ENCODE results near the gene ERC2. TPM values are rescaled to one million over a fixed set of nuclear protein-coding genes. Genes with fewer than 3 reads are reported as not detected.

Gene ERC2
- total and polyA plus RNA-seq, 2 of the 13 experiments (the other 11 are each of a cell fraction or from before 2014, with no cell fraction given) = 0.16 to 0.22 TPM

DNA sequence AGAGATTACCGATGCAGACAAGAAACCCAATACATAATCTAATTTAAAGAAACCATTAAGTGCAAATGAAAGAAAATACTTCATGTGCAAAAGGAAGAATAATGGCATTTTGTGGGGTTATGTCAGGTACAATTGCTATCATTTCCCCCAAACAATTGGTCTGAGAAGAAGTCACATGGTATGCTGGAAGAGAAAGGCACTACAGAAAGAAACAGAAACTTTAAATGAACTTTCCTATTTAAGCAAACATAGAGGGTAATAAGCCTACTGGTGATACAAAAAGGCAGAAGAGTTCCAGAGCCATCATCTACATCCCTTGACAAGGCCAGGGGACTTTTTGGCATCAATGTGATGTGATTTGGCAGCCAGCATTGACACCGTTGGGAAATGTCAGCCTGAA is 678.8 kb downstream of the ERC2 start (continued):
- TF ChIP-seq, protein P1, sequence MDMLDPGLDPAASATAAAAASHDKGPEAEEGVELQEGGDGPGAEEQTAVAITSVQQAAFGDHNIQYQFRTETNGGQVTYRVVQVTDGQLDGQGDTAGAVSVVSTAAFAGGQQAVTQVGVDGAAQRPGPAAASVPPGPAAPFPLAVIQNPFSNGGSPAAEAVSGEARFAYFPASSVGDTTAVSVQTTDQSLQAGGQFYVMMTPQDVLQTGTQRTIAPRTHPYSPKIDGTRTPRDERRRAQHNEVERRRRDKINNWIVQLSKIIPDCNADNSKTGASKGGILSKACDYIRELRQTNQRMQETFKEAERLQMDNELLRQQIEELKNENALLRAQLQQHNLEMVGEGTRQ (IDR thresholded peaks at IDR 0.05; ENCODE audit: low read depth, low read length) = no peak
- TF ChIP-seq, protein P1 (CRISPR knock-in tag; IDR thresholded peaks at IDR 0.05; ENCODE audit: borderline replicate concordance) = no peak
- TF ChIP-seq ZNF776 (CRISPR knock-in tag; IDR thresholded peaks at IDR 0.05) (no peak), ZNF501 (CRISPR knock-in tag; IDR thresholded peaks at IDR 0.05) (no peak), ZNF577 (CRISPR knock-in tag; IDR thresholded peaks at IDR 0.05; ENCODE audit: borderline replicate concordance, low read depth) (no peak)

DNA sequence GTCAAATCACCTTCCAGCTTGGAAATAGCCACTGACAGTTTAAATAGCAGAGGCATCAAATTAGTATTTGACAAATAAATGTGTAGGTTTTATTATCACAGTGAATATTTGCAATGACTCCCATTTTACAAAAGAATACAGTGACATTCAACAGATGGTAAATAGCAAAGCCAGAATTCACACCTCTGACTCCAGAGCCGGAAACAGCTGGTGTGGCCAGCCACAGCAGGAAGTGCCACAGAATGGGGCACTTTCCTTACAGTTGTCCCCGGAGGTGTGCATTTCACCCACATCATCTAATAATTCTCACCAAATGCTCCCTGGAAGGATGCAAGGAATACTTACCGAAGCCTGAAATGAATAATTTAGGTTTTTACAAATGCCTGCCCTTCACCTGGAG is 685.5 kb downstream of the ERC2 start:
- BruUV-seq (replicated peaks) = no TSS peak
- intact Hi-C loops (cut with micrococcal nuclease; ENCODE audit: unreplicated experiment) (no loop called here), in situ Hi-C loops (cut with HindIII; ENCODE audit: extremely low pct_ligation_motif_present, low pct_unique_long_range_greater_than_20kb) (no loop called here)
- Histone ChIP-seq H3K36me3 (replicated peaks in 1 of 2; ENCODE audit: control insufficient read depth in 1 of 2, insufficient read depth in 2 of 2, low read length in 2 of 2) (no peaks in the 10 kb centered on the region), H3K9ac (ENCODE audit: insufficient read depth, low read depth, low read length) (no peak overlapping the region), H3K27ac (ENCODE audit: extremely low read length, insufficient read depth, low read length) (no peak overlapping the region), H3K4me3 (replicated peaks in 1 of 3; ENCODE audit: insufficient read depth in 1 of 3, low read depth in 2 of 3, low read length in 3 of 3) (no peak overlapping the region), H3K27me3 (ENCODE audit: control insufficient read depth in 1 of 2, insufficient read depth in 2 of 2, low read length in 2 of 2) (no peaks in the 10 kb centered on the region; a peak in 1 of 5 replicates), H3K4me2 (ENCODE audit: low read depth, low read length) (no peak overlapping the region), H2AFZ (ENCODE audit: low read length) (no peak overlapping the region), H3K4me1 (ENCODE audit: insufficient read depth, low read length) (no peaks in the 10 kb centered on the region), H4K20me1 (ENCODE audit: insufficient read depth, low read length) (no peaks in the 10 kb centered on the region), H3K9me3 (ENCODE audit: low read length) (no peaks in the 10 kb centered on the region), H3K79me2 (ENCODE audit: insufficient read depth, low read length) (no peaks in the 10 kb centered on the region)
- ATAC-seq (no peak), FAIRE-seq (no peak), DNase-seq (ENCODE audit: low spot score) (no peak)
- ChIA-PET POLR2A (no interaction called here), CTCF (ENCODE audit: low intra/inter-chr PET ratio, low total read pairs) (no interaction called here)
- TF ChIP-seq YY1 (IDR thresholded peaks at IDR 0.05; ENCODE audit: insufficient read depth, insufficient replicate concordance, low read depth, low read length) = no peak
- WGBS (ENCODE audit: low lambda C conversion rate) = 15% methylated on average over 3 of the region's 3 CpGs
